Measurements from ENCODE around the gene SMG6. TPM values are rescaled to one million over a fixed set of nuclear protein-coding genes. Genes with fewer than 3 reads are reported as not detected.
"Not testable (repeated sequence)": the region's sequence is repeated elsewhere in the genome, so short reads cannot be mapped to it uniquely, and the experiment has no call there.

SMG6 gene
- total RNA-seq, 3 donors from 2014 or later = 27.9 to 36.1 (median 30.7) TPM

- no peaks in the 10 kb centered on the region for H3K9me3 Mint-ChIP-seq
- peaks cover 24% of the 10 kb centered on the region for H3K27me3 Mint-ChIP-seq (ENCODE audit: low read depth)
Observed at GRCh38 chr17:2016494-2016893, 287.1 kb downstream of the SMG6 start.

GRCh38 chr17:2015314-2015713 is 288.3 kb downstream of the SMG6 start:
- no peaks in the 10 kb centered on the region for H3K36me3 Mint-ChIP-seq (ENCODE audit: insufficient read depth)

More at GRCh38 chr17:2016494-2016893, 287.1 kb downstream of the SMG6 start:
- Mint-ChIP-seq H3K36me3 (ENCODE audit: insufficient read depth) (no peaks in the 10 kb centered on the region), H3K4me3 (no peak overlapping the region), H3K4me1 (ENCODE audit: low read depth) (no peaks in the 10 kb centered on the region)
- no peak for DNase-seq
- ATAC-seq = no peak

GRCh38 chr17:2013994-2014317 is 289.6 kb downstream of the SMG6 start:
- Mint-ChIP-seq H3K4me1 (ENCODE audit: low read depth) (no peaks in the 10 kb centered on the region), H3K27me3 (ENCODE audit: low read depth) (peaks cover 15% of the 10 kb centered on the region), H3K9me3 (no peaks in the 10 kb centered on the region), H3K4me3 (no peak overlapping the region), H3K36me3 (ENCODE audit: insufficient read depth) (no peaks in the 10 kb centered on the region)
- DNase-seq = no peak
- no peak for ATAC-seq

More at GRCh38 chr17:2015314-2015713, 288.3 kb downstream of the SMG6 start:
- Mint-ChIP-seq H3K4me1 (ENCODE audit: low read depth) (no peaks in the 10 kb centered on the region), H3K27me3 (ENCODE audit: low read depth) (peaks cover 26% of the 10 kb centered on the region), H3K4me3 (no peak overlapping the region), H3K9me3 (no peaks in the 10 kb centered on the region)
- DNase-seq (no peak), ATAC-seq (no peak)

DNA sequence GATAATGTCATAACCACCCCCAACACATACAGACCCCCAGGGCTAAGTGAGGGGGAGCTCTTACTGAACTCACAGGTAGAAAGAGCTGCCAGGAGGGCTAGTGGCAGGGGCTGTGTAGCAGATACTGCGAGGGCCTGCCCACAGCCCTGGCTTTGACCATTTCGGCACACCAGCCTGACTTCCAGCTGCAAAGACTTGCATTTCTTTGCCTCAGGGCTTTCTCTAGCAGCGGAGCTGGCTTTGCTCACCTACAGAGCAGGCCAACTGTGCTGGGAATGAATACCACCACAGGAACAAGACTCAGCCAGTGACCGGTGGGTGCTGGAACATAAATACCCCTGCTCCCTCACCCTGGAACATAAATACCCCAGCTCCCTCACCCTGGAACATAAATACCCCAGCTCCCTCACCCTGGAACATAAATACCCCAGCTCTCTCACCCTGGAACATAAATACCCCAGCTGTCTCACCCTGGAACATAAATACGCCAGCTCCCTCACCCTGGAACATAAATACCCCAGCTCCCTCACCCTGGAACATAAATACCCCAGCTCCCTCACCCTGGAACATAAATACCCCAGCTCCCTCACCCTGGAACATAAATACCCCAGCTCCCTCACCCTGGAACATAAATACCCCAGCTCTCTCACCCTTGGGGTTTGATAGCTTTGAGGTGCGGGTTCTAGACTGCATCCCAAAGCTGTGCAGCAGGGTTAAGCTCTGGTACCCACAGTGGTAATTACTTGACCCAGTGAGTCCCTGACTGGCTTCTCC is 290.2 kb downstream of the SMG6 start:
- peaks cover 15% of the 10 kb centered on the region for H3K27me3 Mint-ChIP-seq (ENCODE audit: low read depth)
- not testable (repeated sequence) for ATAC-seq; H3K36me3 Mint-ChIP-seq (ENCODE audit: insufficient read depth); H3K4me1 Mint-ChIP-seq (ENCODE audit: low read depth); H3K9me3 Mint-ChIP-seq; DNase-seq; H3K4me3 Mint-ChIP-seq

DNA sequence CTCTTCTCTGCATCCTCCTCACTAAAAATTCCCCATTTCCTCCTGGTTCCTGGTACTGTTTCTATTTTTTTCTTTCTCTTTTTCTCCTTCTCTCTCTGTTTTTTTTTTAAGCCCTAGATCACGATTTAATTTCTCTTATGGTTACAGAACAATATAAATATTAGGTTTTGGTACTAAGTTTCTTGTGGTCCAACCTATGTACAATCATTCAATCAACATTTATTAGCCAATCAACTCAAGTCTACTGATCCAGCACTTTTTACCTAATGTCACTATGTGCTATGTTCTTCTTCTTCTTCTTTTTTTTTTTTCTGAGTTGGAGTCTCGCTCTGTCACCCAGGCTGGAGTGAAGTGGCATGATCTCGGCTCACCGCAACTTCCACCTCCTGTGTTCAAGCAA is 291.1 kb downstream of the SMG6 start:
- DNase-seq (no peak), ATAC-seq (no peak)
- Mint-ChIP-seq H3K4me1 (ENCODE audit: low read depth) (no peaks in the 10 kb centered on the region), H3K27me3 (ENCODE audit: low read depth) (peaks cover 15% of the 10 kb centered on the region), H3K9me3 (no peaks in the 10 kb centered on the region), H3K36me3 (ENCODE audit: insufficient read depth) (no peaks in the 10 kb centered on the region), H3K4me3 (no peak overlapping the region)

DNA sequence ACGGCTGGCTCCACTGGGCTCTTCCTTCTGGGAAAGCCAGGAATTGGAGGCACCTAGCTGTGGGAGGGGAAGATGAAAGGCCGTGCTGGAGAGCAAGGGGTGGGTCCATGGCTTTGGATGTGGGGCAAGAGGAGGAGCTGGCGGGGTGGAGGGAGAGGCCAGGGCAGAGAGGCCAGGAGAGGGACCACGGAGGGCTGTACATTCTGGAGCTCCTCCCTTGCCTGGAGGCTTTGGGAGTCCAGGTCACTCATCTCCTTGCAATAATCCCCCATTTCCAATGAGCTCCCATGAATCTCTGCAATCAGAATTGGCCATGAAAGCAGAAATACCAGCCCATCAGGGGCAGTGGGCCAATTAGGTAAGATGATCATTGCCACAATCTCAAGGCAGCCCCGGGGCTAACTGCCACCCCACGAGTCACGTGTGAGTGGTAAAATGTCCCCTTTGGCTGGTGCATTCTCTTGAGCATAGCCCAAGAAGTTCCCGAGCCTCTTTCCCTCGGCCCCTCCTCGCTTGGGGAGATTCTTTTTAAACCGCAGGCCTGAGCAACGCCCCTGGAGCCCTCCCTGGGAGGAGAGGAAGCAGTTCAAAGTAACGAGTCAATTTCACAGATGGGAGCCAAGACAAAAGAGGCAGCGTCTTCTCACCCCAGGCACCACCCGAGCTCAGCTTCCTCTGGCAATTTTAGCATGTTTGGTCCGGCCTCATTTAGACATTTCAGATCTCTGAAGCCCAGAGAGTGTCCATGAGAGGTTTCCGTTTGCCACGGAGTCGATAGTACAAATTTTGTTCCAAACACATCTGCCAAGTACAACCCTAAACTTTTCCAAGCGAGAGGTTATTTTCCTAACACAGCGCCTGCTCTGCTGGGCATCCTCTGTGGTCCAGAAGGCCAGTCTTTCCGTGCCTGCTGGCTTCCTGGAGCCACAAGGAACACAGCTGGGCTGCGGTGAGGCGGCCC is 291.9 kb downstream of the SMG6 start:
- ATAC-seq (no peak), DNase-seq (no peak)
- Mint-ChIP-seq H3K4me1 (ENCODE audit: low read depth) (no peaks in the 10 kb centered on the region), H3K4me3 (no peak overlapping the region), H3K9me3 (no peaks in the 10 kb centered on the region), H3K36me3 (ENCODE audit: insufficient read depth) (no peaks in the 10 kb centered on the region), H3K27me3 (ENCODE audit: low read depth) (peaks cover 15% of the 10 kb centered on the region)

Other genes starting within 250 kb of the SMG6 start
- gene HIC1, start 248.7 kb downstream of the SMG6 start, total RNA-seq = 10 to 100 TPM; 18.9 to 60.9 (median 31.5) TPM
- gene SRR, start 165 bp upstream of the SMG6 start, total RNA-seq = 1 to 10 TPM; 2.5 to 6.5 (median 6.1) TPM
- gene TSR1, start 32.7 kb upstream of the SMG6 start, total RNA-seq = 100 to 1,000 TPM; 143 to 159 (median 156) TPM
- gene SGSM2, start 33.7 kb upstream of the SMG6 start, total RNA-seq = 10 to 100 TPM; 40.1 to 41.3 (median 40.6) TPM
- 10 to 100 TPM; 27.8 to 30.7 (median 29.5) TPM for gene MNT, start 97.3 kb upstream of the SMG6 start, total RNA-seq
- 10 to 100 TPM; 69.7 to 73.9 (median 70.0) TPM for gene METTL16, start 208.1 kb upstream of the SMG6 start, total RNA-seq